DND-41 (cell line): ENCODE results near the gene MARCHF2.
"Not testable (repeated sequence)": the region's sequence is repeated elsewhere in the genome, so short reads cannot be mapped to it uniquely, and the experiment has no call there.

Experiments
- ATAC-seq: fragments of 200-7000 bp; cut with Tn5 transposase; 3 replicates; pipeline ENCODE4 v1.9.1; 2021; ENCODE audit warnings: low read depth; ENCODE audit not compliant: insufficient read depth
- DNase-seq: peaks from one replicate; pipeline ENCODE4 v3.0.0-alpha.2; 2020
- H2AFZ ChIP-seq: 2 replicates; pipeline ENCODE4 v1.6.0; 2012; ENCODE audit warnings: low read depth, low read length
- H3K27ac ChIP-seq: 2 replicates; pipeline ENCODE4 v1.5.1; 2012; ENCODE audit warnings: low read length, inconsistent platforms
- H3K27me3 ChIP-seq: fragments of 200-600 bp; sonication (generic); 2 replicates; pipeline ENCODE4 v1.6.0; 2012; ENCODE audit warnings: low read length, mild to moderate bottlenecking, inconsistent platforms; ENCODE audit not compliant: insufficient read depth, poor library complexity
- H3K36me3 ChIP-seq: 2 replicates; pipeline ENCODE4 v1.5.1; 2012; ENCODE audit warnings: low read length, inconsistent platforms; ENCODE audit not compliant: insufficient read depth
- H3K4me1 ChIP-seq: 2 replicates; pipeline ENCODE4 v1.5.1; 2012; ENCODE audit warnings: mild to moderate bottlenecking, low read length; ENCODE audit not compliant: insufficient read depth
- H3K4me2 ChIP-seq: 2 replicates; pipeline ENCODE4 v1.6.0; 2012; ENCODE audit warnings: mild to moderate bottlenecking, moderate library complexity, low read length, inconsistent platforms; ENCODE audit not compliant: insufficient read depth
- H3K4me3 ChIP-seq, 2 experiments: fragments of 200-600 bp in 1 of 2; shearing (Covaris generic) in 1 of 2; 2 replicates each; pipeline ENCODE4 v1.5.1; 2012 to 2016; ENCODE audit warnings: inconsistent platforms in 2 of 2, low read length in 2 of 2, mild to moderate bottlenecking in 2 of 2, low read depth in 1 of 2, moderate library complexity in 1 of 2
- H3K79me2 ChIP-seq: 2 replicates; pipeline ENCODE4 v1.6.0; 2012; ENCODE audit warnings: low read length, inconsistent platforms; ENCODE audit not compliant: insufficient read depth
- H3K9ac ChIP-seq: 2 replicates; pipeline ENCODE4 v1.6.0; 2012; ENCODE audit warnings: low read depth, mild to moderate bottlenecking, inconsistent platforms, low read length, moderate library complexity
- H3K9me3 ChIP-seq: 2 replicates; pipeline ENCODE4 v1.5.1; 2012; ENCODE audit warnings: low read length, moderate library complexity, mild to moderate bottlenecking, inconsistent platforms; ENCODE audit not compliant: insufficient read depth, severe bottlenecking
- H4K20me1 ChIP-seq: 2 replicates; pipeline ENCODE4 v1.6.0; 2012; ENCODE audit warnings: low read length; ENCODE audit not compliant: insufficient read depth
- EZH2 ChIP-seq: IDR thresholded peaks from 3 replicates; pipeline ENCODE4 v1.6.1; 2012; ENCODE audit warnings: borderline replicate concordance, low read depth, mild to moderate bottlenecking, moderate library complexity, low read length, inconsistent platforms; ENCODE audit not compliant: severe bottlenecking
- TF ChIP-seq, protein P1 (sequence below): IDR thresholded peaks from 2 replicates; pipeline ENCODE4 v1.5.1; 2012; ENCODE audit warnings: borderline replicate concordance, low read length, moderate library complexity, mild to moderate bottlenecking; ENCODE audit not compliant: poor library complexity, severe bottlenecking; ENCODE audit errors: extremely low read depth

The MARCHF2 gene

DNA sequence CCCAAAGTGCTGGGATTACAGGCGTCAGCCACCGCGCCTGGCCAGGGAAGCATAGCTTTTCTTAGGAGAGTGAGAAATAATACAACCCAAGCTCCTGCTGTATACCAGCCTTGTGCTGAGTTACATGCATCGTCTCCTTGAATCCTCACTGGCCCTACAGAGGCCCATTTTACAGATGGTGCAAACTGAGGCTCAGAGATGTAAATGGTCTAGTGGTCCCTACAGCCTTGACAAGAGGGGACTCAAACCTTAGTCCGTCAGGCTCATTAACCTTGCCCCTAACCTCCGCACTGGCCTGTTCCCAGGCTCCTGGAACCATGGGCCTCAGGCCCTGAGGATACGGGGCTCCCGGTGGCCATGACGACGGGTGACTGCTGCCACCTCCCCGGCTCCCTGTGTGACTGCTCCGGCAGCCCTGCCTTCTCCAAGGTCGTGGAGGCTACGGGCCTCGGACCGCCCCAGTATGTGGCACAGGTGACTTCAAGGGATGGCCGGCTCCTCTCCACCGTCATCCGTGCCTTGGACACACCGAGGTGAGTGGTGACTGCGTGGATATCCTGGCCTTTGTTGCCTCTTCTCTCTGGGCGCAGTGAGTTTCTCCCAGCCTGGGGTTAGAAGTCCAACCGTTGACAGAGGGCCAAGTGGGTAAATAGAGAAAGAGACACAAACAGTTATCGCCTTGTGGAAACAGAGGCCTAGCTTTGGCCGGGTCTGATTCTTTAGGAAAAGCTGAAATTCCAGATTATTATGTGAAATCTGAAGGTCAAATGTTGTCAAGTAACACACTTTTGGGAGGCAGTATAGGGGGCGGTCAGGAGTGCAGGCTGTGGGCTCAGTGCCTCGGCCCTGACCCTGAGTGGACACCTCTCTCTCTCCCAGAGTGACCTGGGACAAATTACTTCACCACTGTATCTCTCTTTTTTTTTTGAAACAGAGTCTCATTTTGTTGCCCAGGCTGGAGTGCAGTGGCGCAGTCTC lies 8.7 kb downstream of the MARCHF2 start:
- Histone ChIP-seq H3K79me2 (no peaks in the 10 kb centered on the region), H3K9ac (no peak overlapping the region), H3K4me2 (no peak overlapping the region), H3K27me3 (no peaks in the 10 kb centered on the region), H3K27ac (no peak overlapping the region), H4K20me1 (no peaks in the 10 kb centered on the region), H2AFZ (no peak overlapping the region), H3K9me3 (no peaks in the 10 kb centered on the region), H3K4me3 (no peak overlapping the region), H3K4me1 (no peaks in the 10 kb centered on the region), H3K36me3 (no peaks in the 10 kb centered on the region)
- TF ChIP-seq, protein P1, sequence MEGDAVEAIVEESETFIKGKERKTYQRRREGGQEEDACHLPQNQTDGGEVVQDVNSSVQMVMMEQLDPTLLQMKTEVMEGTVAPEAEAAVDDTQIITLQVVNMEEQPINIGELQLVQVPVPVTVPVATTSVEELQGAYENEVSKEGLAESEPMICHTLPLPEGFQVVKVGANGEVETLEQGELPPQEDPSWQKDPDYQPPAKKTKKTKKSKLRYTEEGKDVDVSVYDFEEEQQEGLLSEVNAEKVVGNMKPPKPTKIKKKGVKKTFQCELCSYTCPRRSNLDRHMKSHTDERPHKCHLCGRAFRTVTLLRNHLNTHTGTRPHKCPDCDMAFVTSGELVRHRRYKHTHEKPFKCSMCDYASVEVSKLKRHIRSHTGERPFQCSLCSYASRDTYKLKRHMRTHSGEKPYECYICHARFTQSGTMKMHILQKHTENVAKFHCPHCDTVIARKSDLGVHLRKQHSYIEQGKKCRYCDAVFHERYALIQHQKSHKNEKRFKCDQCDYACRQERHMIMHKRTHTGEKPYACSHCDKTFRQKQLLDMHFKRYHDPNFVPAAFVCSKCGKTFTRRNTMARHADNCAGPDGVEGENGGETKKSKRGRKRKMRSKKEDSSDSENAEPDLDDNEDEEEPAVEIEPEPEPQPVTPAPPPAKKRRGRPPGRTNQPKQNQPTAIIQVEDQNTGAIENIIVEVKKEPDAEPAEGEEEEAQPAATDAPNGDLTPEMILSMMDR: no peak
- no peak for TF ChIP-seq EZH2
- DNase-seq (no peak), ATAC-seq (no peak)

DNA sequence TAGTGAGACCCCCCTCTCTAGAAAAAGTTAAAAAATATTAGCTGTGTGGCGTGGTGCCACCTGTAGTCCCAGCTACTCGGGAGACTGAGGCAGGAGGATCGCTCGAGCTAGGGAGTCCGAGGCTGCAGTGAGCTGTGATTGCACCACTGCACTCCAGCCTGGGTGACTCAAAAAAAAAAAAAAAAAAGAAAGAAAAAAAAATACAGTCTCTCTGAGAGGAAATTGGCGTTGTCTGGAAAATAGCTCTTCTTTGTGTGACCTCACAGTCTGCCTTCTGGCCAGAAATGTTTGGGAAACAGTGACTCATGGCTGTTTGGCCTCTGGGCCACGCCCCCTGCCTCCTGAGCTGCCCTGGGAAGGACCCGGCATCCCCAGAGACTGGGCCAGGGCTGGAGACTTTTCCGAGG lies 10.7 kb downstream of the MARCHF2 start:
- no peak overlapping the region for H3K4me2 ChIP-seq
- no peak for ATAC-seq
- H3K79me2 ChIP-seq: no peaks in the 10 kb centered on the region
- no peaks in the 10 kb centered on the region for H3K4me1 ChIP-seq
- no peak overlapping the region for H2AFZ ChIP-seq
- no peaks in the 10 kb centered on the region for H3K27me3 ChIP-seq
- no peak overlapping the region for H3K9ac ChIP-seq
- DNase-seq: no peak
- no peaks in the 10 kb centered on the region for H3K9me3 ChIP-seq
- no peak overlapping the region for H3K4me3 ChIP-seq
- TF ChIP-seq, protein P1: no peak
- TF ChIP-seq EZH2: no peak
- H3K36me3 ChIP-seq: no peaks in the 10 kb centered on the region
- H3K27ac ChIP-seq: no peak overlapping the region
- no peaks in the 10 kb centered on the region for H4K20me1 ChIP-seq

DNA sequence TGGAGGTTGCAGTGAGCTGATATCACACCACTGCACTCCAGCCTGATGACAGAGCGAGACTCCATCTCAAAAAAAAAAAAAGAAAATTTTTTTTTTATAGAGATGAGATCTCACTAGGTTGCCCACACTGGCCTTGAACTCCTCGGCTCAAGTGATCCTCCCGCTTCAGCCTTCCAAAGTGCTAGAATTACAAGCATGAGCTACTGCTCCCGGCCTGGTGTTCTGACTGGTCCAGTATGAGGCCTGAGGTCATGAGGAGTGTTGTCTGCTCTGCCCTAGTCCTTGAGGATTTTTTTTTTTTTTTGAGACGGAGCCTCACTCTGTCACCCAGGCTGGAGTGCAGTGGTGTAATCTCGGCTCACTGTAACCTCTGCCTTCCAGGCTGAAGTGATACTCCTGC lies 12.2 kb downstream of the MARCHF2 start:
- H2AFZ ChIP-seq, DNase-seq, ATAC-seq, H3K4me3 ChIP-seq, H3K27me3 ChIP-seq, H3K79me2 ChIP-seq, H3K36me3 ChIP-seq, H3K4me1 ChIP-seq, H3K27ac ChIP-seq, H4K20me1 ChIP-seq, H3K4me2 ChIP-seq, H3K9ac ChIP-seq, H3K9me3 ChIP-seq: not testable (repeated sequence)

DNA sequence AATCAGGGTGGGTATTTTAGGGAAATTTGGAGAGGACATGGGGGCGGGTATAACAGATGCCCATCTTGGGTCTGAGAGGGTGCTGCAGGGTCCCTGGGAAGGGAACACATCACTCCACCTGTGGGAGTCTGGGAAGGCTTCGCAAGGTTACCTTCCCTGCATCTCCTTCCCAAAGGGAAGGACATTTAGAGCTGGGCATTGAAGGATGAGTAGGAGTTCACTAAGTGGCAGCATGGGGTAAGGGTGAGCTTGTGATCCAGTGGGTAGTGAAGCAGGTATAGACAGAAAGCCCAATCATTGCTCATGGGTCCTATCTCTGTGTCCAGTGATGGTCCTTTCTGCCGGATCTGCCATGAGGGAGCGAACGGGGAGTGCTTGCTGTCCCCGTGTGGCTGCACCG lies 13.2 kb downstream of the MARCHF2 start:
- TF ChIP-seq, protein P1: no peak
- TF ChIP-seq EZH2: no peak

More for the DNA sequence above, 13.2 kb downstream of the MARCHF2 start:
- Histone ChIP-seq H2AFZ (no peak overlapping the region), H3K79me2 (no peaks in the 10 kb centered on the region), H3K4me2 (no peak overlapping the region), H3K27ac (no peak overlapping the region), H3K9ac (no peak overlapping the region), H3K4me3 (no peak overlapping the region), H3K27me3 (no peaks in the 10 kb centered on the region), H3K9me3 (no peaks in the 10 kb centered on the region), H3K36me3 (no peaks in the 10 kb centered on the region), H4K20me1 (no peaks in the 10 kb centered on the region), H3K4me1 (no peaks in the 10 kb centered on the region)
- ATAC-seq (no peak), DNase-seq (no peak)
